22Rv1 (cell line): ENCODE results near the gene TTN.

Experiments
- H3K27ac ChIP-seq: fragments of 450-650 bp; 2 replicates; pipeline ENCODE4 v1.5.1; 2017
- ZFX ChIP-seq: fragments of 450-650 bp; IDR thresholded peaks from 2 replicates; pipeline ENCODE4 v1.6.1; 2017; ENCODE audit warnings: antibody characterized with exemption, borderline replicate concordance
- TF ChIP-seq, protein P1 (sequence below): fragments of 450-650 bp; IDR thresholded peaks from 2 replicates; pipeline ENCODE4 v1.5.1; 2017; ENCODE audit warnings: mild to moderate bottlenecking

The TTN gene

DNA sequence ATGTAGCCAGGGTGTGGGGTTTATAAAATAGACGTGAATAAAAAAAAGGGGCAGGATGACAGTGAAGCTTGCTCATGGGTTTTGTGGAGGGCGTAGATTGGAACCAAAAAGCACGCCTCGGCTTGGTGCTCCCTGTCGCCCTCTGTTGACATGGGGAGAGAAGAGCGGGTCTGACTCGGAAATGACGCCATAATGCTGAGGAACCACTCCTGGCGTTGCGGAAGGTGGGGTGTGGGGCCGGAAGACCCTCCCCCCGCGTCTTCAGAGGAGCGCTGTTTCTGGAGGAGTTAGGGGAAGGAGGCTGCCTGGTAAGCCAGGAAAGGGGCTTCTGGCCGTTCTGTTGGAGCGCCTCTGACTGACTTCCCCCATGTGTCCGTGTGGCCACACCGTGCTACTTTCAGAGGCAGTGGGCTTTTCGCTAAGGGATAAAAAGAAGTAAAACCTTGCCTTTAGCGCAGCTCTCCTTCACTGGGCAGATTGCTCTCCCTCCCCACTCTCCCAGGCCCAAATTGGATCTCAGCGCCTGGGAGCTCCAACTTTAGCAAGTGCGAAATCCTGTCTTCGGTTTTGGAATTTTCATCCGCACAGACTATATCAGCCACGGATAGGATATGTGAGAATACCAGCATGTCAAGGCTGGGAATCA lies 284.1 kb downstream of the TTN start:
- TF ChIP-seq ZFX, result no peak
- TF ChIP-seq, protein P1, sequence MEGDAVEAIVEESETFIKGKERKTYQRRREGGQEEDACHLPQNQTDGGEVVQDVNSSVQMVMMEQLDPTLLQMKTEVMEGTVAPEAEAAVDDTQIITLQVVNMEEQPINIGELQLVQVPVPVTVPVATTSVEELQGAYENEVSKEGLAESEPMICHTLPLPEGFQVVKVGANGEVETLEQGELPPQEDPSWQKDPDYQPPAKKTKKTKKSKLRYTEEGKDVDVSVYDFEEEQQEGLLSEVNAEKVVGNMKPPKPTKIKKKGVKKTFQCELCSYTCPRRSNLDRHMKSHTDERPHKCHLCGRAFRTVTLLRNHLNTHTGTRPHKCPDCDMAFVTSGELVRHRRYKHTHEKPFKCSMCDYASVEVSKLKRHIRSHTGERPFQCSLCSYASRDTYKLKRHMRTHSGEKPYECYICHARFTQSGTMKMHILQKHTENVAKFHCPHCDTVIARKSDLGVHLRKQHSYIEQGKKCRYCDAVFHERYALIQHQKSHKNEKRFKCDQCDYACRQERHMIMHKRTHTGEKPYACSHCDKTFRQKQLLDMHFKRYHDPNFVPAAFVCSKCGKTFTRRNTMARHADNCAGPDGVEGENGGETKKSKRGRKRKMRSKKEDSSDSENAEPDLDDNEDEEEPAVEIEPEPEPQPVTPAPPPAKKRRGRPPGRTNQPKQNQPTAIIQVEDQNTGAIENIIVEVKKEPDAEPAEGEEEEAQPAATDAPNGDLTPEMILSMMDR, result peak; percentile 71

DNA sequence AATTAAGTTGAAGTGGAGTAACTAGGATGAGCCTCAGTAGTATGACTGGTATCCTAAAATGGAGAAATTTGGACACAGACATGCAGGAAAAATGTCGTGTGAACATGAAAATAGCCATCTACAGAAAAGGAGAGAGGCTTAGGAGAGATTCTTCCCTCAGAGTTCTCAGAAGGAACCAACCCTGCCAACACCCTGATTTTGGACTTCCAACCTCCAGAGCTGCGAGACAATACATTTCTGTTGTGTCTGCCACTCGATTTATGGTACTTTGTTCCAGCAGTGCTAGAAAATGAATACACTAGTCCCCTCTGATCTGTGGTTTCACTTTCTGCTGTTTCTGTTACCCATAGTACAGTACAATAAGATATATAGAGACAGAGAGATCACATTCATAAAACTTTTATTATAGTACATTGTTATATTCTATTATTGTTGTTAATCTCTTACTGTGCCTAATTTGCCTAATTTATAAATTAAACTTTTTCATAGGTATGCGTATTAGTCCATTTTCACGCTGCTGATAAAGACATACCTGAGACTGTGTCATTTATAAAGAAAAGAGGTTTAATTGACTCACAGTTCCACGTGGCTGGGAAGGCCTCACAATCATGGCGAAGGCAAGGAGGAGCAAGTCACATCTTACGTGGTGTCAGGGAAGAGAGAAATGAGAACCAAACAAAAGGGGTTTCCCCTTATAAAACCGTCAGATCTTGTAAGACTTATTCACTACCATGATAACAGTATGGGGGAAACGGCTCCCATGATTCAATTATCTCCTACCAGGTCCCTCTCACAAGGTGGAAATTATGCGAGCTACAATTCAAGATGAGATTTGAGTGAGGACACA lies 285.7 kb downstream of the TTN start:
- TF ChIP-seq, protein P1, result no peak
- TF ChIP-seq ZFX, result no peak

More for the DNA sequence above, 284.1 kb downstream of the TTN start:
- no peak overlapping the region for H3K27ac ChIP-seq

DNA sequence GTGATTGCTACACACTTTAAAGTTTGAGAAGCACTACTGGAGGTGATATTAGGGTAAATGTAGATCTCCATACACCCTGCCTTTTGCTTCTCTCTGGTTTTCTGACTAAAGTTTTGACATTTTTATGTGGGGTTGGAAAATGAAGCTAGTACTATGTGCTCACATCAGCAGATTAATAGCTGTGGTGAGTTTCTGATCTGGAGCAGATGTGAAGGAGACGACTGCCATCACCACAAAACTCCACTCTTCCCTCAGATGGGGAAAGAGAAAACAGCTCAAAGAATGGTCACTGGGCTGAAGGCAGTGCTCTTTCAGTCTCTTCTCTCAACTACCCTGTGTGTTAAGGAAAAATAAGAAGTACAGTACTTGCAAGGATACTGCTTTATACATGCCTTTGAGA lies 289.7 kb downstream of the TTN start:
- H3K27ac ChIP-seq, result no peak overlapping the region
- TF ChIP-seq, protein P1, result no peak
- TF ChIP-seq ZFX, result no peak

More for the DNA sequence above, 285.7 kb downstream of the TTN start:
- no peak overlapping the region for H3K27ac ChIP-seq

DNA sequence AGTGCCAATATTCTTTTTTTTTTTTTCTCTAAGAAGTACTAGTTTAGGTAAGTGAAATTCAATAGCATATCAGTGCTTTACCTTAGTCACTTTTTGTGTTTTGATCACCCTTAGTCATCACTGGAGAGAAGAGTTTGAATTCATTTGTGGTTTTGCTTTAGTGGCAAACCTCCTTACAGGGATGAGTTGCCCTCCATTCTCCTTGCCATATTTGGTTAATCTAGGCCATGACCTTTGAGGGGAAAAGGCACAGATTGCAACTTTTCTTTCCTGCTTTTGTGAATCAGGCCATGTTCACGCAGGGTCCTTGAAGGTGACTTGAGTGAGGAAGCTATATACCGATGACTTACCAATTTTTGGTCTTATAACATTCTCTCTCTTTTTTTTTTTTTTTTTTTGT lies 292.6 kb downstream of the TTN start:
- TF ChIP-seq ZFX, result no peak
- TF ChIP-seq, protein P1, result no peak
- no peak overlapping the region for H3K27ac ChIP-seq

DNA sequence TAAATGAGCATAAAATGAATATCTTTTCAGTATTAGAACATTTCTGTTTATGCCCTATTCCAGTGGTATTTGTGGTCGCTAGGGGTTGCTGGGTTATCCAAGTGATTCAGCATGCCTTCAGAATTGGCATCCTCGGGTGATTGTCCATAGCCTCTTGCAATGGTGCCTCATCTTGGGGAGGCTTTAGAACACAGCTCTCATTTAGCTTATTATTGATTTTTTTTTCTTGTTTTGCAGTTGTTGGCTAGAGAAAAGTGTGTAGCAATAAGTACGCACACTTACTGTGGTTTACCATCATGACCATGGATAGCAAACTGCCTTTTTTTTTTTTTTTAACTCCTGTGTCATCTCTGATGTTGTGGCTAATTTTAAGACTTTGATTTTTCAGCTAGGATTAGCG lies 293.3 kb downstream of the TTN start:
- TF ChIP-seq ZFX, result no peak
- TF ChIP-seq, protein P1, result no peak

DNA sequence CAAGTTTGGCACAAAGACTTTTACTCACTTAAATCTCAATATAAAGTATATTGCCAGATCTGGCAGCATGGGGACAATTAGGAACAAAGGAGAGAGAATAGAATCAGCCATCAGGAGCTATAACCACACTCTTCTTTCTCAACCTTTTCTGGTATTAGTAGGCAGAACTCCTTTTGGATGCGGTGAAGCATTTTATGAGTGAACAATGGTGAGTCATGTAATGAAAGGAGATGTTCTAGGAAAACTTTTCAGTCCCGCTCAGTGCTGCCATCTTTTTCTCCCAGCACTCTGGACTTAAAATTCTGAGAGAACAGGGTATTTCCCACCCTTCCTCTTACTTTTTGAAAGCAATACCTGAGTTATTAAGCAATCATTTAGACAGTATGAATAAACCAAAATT lies 294.7 kb downstream of the TTN start:
- H3K27ac ChIP-seq, result no peak overlapping the region
- no peak for TF ChIP-seq ZFX
- TF ChIP-seq, protein P1, result no peak

More for the DNA sequence above, 293.3 kb downstream of the TTN start:
- no peak overlapping the region for H3K27ac ChIP-seq

DNA sequence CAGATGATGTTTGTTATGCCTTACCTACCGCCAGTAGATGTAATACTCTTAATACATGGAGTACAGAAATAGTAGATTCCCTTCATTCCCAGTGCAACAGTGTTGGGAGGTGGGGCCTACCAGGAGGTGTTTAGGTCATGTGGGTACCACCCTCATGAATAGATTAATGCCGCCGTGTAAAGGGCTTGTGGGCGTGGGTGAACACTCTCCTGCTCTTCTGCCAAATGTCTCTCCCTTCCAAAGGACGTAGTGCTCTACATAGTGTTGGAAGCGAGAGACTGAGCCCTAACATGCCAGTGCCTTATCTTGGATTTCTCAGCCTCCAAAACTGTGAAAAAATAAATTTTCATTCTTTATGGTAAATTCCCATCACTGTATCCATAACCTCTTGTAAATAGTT lies 296.8 kb downstream of the TTN start:
- no peak overlapping the region for H3K27ac ChIP-seq
- TF ChIP-seq, protein P1, result no peak
- TF ChIP-seq ZFX, result no peak
